ENCODE results near the gene SLFN12L. TPM values are rescaled to one million over a fixed set of nuclear protein-coding genes. Genes with fewer than 3 reads are reported as not detected.
A peak's percentile ranks its signal among the peaks of the same experiment; 100 is the strongest.

SLFN12L gene
- total and polyA plus RNA-seq, 9 of the 15 experiments (the other 6 are each of a cell fraction or from before 2014, with no cell fraction given) = 0.04 to 0.31 (median 0.08) TPM; not detected in 3

GRCh38 chr17:35448899-35449227 is 88.6 kb downstream of the SLFN12L start:
- Histone ChIP-seq H3K9me3 (replicated peaks; ENCODE audit: control insufficient read depth, insufficient read depth, low read depth, low read length) (no peaks in the 10 kb centered on the region), H3K27me3 (ENCODE audit: control insufficient read depth in 2 of 2, insufficient read depth in 2 of 2, low read length in 2 of 2) (peaks cover 13 to 14% of the 10 kb centered on the region in 2 experiments; a peak in 4 of 5 replicates), H2AFZ (ENCODE audit: low read depth, low read length) (peak overlapping the region; percentile 83; the same call in 1 of the 2 replicates), H3K79me2 (ENCODE audit: control insufficient read depth, insufficient read depth, low read length) (no peaks in the 10 kb centered on the region), H3K36me3 (ENCODE audit: control insufficient read depth, insufficient read depth, low read length) (no peaks in the 10 kb centered on the region), H3K4me1 (replicated peaks in 1 of 2; ENCODE audit: control insufficient read depth in 2 of 2, insufficient read depth in 2 of 2, low read length in 2 of 2) (peaks cover 0 to 13% of the 10 kb centered on the region in 2 experiments; a peak in 2 of 5 replicates), H3K4me2 (ENCODE audit: insufficient read depth, low read length) (peak overlapping the region; percentile 65; the same call in 1 of the 2 replicates), H3K4me3 (no peak overlapping the region), H3K27ac (ENCODE audit: extremely low read depth, low read depth, low read length) (no peak overlapping the region), H3K9ac (ENCODE audit: insufficient read depth in 1 of 2, low read depth in 2 of 2, low read length in 2 of 2) (no peak overlapping the region), H4K20me1 (replicated peaks; ENCODE audit: control insufficient read depth, insufficient read depth, low read length) (no peaks in the 10 kb centered on the region), H3K9me1 (ENCODE audit: control insufficient read depth, insufficient read depth, low read length) (no peaks in the 10 kb centered on the region)
- CTCF ChIA-PET (ENCODE audit: low intra/inter-chr PET ratio) = no interaction called here
- POLR2A ChIA-PET = interaction anchor here (0.9 to 1.0 kb wide), 2 partner anchors 15 to 24 kb away, joined by 3 read pairs; no protein-coding TSS in a partner anchor
- intact Hi-C loops (cut with micrococcal nuclease) (no loop called here), in situ Hi-C loops (cut with MboI) (no loop called here)
- FAIRE-seq (no peak), ATAC-seq (no peak), DNase-seq (ENCODE audit: extremely low read depth in 1 of 4, low spot score in 3 of 4) (no peak)
- WGBS (ENCODE audit: insufficient coverage, low coverage, missing lambda C conversion rate) = 76% methylated on average over 8 of the region's 16 CpGs
- TF ChIP-seq SRSF3 (IDR thresholded peaks at IDR 0.05; ENCODE audit: insufficient read depth, low read length) = no peak
- TF ChIP-seq ZBTB33 (CRISPR knock-in tag; IDR thresholded peaks at IDR 0.05) = 0 out of 2 replicates have a peak, but pooled peaks have one; percentile 27
- no TSS peak for BruUV-seq (replicated peaks)

Data from K562 (cell line).